Activated CD4-positive, alpha-beta T cell treated with anti-CD3 and anti-CD28 coated beads, Interleukin-2, amount 50 U/mL, for 4 hours (primary cell): ENCODE results near the gene NDUFA8.
A peak's percentile ranks its signal among the peaks of the same experiment; 100 is the strongest.

ENCODE experiments used
- DNase-seq, 2 experiments: peaks; one replicate each; pipeline ENCODE4 v3.0.0-alpha.2; 2020

Gene NDUFA8

DNA sequence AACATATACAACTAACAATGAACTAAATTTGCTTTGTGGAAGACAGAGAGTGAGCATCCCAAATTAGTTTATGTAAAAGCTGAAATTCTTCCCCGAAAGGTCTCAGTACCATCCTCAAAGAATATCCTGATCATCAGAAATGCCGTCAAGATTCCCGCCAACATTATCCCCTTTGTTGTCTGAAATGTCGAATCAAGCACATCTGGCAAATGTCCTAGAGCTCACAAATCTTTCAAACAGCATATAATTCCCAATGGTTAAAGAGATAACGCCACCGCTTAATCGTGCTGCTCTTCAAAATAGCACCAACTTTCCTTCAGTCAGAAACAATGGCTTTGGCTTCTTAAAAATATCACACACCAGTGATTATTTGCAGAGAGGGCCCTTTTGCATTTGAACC is 23.9 kb upstream of the NDUFA8 start:
- DNase-seq: no peak

DNA sequence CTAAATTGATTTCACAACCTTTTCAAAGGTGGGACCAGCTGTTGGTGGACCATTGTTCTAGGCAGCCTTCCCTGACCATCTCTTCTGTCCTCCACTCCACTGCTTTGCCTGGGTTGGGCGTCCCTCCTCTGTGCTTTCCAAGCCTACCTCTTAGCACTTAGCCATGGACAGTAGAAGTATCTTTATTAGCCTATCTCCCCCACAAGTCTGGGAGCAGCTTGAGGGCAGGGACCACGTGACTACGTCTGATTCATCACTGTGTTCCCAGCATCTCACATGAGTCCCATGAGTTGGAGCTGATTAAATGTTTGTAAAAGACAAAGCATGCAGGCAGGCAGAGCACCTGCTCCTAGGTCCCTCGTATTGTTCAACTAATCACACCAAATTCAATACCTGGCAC is 21.1 kb upstream of the NDUFA8 start:
- DNase-seq: no peak

DNA sequence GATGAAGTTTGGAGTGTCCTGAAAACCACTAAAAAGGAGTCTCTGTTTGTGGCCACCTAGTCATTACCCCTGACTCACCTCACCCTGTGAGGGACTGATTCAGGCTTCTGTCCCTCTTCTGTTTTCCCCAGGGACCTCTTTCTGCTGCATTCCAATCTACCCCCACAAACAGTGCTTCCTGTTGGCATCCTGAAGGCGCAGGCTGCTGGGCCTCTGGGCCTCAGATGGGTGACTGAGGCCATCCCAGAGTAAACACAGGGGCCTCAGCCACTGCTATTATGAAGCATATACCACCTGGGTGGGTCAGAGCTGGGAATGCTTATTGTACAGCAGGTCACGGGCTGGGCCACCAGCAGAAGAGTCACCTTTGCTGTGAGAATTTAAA is 20.1 kb upstream of the NDUFA8 start:
- no peak for DNase-seq

DNA sequence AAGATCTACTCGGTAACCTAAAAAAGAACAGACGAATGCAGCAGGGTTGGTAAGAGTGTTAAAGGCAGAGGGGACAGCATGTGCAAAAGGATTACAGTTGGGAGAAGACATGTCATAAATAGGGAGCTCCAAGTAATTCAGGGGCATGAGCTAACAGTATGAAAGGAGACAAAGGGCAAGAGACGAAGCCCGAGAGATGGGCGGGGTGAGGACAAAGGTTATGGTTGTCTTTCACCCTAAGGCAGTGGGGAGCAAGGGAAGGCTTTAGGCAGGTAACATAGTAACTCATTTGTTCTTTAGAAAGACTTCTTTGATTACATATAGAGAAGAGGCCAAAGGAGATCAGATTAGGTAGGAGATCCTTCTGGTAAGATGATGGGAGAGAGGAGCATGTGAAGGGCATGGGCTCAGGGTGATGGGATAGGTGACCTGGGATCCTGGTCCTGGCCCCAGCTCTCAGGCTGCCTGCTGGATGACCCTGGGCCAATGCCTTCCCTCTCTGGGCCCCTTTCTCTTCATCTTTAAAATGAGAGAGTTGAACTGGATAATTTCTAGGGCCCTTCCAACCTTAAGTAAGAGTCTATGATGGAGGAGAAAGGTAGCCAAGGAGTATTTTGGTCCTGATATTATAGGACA is 19.6 kb upstream of the NDUFA8 start:
- no peak for DNase-seq

DNA sequence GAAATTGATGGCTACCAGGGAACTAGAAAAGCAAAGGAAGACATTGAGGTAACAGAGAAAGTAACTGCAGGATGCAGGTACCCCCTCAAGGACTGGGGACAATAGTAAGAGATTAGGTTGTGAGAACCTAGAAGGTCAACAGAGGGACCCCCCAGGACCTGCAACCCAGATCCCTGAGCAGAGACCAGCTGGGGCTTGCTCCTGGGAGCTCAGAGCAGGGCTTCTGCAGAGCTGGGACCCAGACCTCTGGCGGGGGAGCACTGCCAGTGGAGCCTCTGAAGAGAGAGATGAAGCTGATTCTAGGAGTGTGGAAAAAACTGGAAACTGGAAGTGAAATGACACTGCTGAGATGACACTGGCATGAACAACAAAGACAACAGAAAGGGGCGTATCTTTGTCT is 17.3 kb upstream of the NDUFA8 start:
- DNase-seq: no peak

DNA sequence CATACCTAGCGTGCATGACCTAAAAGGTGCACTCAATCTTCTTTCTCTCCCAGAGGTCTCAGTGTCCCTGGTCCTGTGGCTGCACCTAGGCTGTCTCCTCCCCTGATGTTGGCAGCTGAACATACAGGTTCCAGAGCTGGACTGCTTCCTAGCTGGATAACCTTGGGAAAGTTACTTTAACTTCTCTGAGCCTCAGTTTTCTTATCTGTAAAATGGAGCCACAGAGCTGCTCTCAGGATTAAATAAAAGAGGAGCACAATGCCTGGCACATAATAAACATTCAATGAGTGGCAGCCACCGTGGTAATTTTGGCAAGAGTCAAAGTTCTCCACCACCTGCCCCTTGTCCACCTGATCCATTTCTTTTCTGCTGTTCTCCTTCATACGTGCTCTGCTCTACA is 14.1 kb upstream of the NDUFA8 start:
- no peak for DNase-seq

DNA sequence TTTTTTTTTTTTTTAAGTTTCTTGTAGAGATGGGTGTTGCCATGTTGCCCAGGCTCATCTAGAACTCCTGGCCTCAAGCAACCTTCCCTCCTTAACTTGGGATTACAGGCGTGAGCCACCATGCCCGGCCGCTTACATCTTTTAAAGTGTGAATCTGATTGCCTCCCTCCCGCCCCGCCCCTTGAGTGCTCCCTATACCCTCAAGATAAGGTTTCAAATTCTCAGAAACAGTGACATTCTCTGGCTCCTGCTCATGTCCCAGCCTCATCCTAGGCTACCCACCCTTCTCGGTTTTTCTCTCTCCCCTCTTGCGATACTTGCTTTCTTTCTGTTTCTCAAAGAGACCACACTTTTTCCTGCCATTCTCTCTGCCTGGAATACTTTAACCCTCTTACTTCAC is 12.6 kb upstream of the NDUFA8 start:
- no peak for DNase-seq

DNA sequence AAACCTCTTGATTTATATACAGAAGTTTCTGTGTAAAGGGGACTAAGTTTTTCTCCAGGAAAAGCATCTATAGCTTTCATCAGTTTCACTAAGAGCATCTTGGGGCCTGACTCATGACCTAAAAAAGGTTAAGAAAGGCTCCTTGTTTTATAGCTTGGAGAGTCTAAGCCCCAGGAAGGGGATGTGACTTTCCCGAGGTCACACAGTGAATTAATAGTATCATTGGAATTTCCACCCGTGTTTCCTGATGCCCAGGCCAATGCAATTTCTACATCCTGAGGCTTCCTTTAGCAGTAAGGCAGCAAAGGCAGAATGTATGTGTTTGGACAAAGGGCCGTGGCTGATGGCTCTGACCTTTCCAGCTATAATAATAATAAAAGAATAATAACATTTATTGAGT is 8.8 kb upstream of the NDUFA8 start:
- no peak for DNase-seq

DNA sequence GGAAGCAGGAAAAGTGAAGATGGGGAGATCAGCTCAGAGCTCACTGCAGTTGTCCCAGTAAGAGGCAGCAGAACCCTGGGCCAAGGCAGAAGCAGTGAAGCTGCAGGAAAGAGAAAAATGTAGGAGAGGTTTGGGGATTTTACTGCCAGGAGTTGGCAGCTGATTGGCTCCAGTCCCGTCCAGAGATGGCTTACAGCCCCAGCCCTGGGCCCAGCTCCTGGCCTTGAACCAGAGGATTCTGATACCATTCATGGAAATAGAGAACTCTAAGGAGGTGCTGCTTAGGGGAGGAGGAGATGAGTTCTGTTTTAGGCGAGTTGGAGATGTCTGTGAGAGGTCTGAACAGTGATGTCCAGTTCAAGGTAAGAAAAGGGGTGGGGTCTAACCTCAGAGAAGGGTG is 4.7 kb upstream of the NDUFA8 start:
- no peak for DNase-seq

DNA sequence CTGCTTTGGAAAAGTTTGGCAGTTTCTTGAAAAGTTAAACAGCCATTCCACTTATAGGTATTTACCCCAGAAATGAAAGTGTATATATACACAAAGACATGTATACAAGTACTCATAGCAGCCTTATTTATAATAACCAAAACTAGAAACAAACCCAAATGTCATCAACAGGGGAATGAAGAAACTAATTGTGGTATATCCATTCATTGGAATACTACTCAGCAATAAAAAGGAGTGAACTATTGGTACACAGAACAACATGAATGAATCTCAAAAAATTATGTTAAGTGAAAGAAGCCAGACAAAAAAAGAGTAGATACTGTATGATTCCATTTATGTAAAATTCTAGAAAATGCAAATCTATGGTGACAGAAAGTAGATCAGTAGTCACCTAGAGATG is 2.8 kb upstream of the NDUFA8 start:
- no peak for DNase-seq

DNA sequence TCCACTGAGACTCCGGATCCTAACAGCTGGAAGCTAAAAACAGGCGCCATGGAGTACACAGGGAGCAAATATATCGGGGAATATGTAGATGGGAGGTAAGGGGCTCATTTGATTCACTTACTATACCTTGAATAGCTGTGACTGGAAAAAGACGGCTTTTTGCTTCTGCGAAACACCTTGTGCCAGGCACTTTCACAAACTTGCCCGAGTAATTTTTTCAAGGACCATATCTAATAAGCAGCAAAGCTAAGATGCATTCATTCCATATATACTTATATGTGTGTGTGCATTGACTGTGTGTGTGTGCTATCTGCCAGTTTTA is 307 bp upstream of the NDUFA8 start:
- no peak for DNase-seq

DNA sequence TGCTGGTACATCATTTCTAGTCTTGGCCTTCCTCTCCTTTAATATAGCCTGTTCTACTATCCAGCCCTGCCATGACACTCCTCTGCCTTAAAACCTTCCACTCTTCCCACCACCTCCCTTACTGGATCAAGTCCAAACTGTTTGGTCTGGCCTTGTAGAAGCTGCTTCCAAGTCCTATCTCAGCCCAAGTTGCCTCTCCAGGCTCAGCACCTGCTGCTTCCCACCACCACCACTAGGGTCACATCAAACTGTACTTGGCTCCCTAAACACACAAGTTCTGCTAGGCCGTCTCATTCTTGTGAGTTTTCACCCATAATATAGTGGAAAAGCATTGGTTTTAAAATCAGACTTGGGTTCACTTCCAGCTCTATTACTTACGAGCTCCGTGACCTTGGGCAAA is 1.4 kb downstream of the NDUFA8 start:
- peak; percentile 3 to 10 for DNase-seq

DNA sequence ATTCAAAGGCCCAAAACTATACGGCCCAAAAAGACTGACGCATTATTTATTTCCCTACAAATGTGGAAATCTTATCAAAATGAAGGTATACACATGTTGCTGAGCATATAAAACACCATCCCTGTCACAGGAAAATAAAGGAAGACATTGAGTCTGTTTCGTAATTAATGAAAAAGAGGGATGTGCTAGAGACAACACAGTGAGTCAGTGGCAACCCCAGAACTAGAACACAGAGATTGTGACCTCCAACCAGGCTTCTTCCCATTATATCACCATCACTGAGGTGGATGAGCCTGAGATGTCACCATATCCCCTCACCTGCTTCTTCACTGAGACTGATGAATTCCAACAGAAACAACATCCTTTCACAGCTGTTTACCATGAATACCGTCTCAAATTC is 3.8 kb downstream of the NDUFA8 start:
- DNase-seq: no peak

DNA sequence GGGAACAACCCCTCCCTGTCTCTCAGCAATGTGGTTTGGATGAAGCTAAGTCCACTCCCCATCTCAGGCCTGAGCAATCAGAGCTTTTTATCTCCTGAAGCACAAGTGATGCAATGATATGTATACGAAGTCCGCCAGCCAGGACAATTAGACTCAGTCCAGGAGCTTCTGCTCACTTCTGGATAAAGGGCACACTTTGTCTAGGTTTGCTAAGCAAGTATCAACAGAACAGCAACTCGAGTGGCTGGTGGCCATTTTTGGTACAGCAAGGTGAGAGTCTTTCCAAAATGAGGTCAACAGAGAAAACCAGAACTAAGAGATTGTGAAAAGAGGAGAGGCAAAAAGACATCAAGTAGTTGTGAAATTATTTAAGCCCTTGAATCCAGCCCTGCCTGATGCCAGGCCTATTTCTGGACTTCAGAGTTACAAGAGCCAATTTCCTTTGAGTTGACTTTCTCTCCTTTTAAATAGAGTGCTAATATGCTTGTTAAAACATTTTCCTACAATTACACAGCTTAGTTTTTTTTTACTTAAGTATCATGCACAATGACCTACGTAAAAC is 8.2 kb downstream of the NDUFA8 start:
- DNase-seq: no peak

DNA sequence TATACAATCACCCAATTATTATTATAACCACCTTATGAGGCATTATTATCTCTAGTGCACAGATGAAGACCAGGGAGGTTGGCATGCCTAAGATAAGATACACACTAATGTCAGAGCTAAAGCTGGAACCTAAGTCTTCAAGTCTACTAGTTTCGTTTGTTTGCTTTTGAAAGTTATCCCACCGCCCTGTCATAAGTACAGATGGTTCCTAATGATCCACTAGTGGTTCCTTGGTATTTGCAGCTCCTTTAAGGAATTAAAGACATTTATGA is 14.1 kb downstream of the NDUFA8 start:
- DNase-seq: no peak

DNA sequence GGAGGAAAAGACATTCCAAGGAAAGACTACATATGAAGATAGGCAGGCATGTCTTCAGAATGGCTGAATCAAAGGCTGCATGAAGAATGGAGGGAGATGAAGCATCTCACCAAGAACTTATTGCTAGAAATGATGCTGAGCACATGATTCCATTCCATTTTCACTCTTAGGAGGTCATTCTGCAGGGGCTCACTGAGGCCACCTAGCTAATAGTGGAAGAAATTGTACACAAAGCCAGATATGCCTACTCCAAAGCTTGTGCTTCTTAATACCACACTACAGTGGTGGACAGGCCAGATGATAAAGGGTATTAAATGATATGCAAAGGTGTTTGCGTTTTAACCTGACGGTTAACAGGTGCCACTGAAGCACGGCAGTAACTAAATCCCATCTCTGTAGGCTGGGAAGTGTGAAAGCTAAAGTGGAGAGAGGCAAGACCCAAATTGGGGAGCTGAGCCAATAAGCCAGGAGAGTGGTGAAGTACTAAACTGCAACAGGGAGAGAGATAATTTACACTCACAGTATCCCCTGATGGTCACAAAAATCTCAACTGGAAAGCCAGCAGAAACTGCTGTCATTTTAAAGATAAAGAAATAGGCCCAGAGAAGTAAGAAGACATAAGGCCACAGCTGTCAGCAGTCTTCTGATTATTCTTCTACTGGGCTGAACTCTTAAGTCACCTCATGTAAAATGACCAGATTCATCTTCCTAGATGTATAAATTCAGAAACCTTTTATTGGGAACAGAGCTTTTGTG is 14.6 kb downstream of the NDUFA8 start:
- no peak for DNase-seq

DNA sequence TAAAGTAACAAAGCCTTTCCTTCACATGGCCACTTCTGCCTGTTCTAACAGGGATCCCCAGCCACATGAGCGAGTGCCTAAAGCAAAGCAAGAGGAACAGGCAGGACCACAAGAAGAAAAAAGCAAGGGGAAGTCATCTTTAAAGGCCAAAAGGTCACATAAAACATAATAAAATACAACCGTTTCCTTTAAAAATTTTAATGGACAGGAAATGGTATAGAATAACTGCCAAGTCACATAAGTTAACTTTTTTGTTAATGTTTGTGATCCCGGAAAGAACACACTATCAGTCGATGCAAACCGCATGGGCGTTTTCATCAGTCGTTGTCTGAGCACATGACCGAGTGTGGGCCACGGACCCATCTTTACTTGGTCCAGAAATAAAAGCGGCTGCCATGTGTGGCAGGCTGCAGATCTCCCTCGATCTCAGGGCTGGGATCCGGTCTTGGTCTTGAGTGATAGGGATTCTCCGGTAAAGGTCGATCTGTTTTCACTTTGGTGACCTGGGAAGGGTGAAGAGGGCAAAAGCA is 15.6 kb downstream of the NDUFA8 start:
- no peak for DNase-seq

DNA sequence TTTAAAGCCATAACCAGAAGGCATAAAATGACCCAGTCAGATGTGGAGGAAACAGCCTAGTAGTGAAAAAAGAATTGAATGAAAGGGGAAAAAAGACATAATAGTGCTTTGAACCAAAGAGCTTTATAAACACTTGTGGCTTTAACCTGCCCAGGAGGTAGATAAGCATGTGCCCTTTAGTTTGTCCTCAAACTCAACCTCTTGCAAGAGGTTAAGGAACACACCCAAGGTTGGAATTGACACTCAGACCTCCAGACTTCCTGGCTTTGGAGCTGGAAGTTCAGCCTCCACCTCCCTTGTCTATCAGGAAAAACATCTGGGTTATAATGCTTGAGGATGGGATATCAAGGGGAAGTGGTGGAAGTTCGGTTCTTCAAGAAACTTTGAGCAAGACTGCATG is 16.3 kb downstream of the NDUFA8 start:
- DNase-seq: no peak

DNA sequence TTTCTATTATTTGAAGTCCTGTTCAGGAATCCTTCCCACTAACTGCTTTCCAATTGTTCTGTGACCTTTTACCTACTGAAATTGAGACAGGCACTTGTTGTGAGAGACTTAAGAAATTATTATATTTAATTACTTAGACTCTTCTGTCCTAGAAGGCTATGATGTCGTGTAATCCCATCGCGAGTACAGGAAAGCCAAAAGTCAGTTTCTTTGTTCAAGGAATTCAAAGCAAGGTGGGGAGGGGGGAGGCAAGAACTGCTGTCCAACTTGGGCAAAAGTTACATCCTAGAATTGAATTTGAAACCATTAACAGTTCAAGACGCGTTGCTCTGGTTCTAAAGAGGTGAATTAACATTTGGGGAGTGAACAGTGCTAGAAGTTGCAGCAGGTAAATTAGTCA is 17.9 kb downstream of the NDUFA8 start:
- no peak for DNase-seq

DNA sequence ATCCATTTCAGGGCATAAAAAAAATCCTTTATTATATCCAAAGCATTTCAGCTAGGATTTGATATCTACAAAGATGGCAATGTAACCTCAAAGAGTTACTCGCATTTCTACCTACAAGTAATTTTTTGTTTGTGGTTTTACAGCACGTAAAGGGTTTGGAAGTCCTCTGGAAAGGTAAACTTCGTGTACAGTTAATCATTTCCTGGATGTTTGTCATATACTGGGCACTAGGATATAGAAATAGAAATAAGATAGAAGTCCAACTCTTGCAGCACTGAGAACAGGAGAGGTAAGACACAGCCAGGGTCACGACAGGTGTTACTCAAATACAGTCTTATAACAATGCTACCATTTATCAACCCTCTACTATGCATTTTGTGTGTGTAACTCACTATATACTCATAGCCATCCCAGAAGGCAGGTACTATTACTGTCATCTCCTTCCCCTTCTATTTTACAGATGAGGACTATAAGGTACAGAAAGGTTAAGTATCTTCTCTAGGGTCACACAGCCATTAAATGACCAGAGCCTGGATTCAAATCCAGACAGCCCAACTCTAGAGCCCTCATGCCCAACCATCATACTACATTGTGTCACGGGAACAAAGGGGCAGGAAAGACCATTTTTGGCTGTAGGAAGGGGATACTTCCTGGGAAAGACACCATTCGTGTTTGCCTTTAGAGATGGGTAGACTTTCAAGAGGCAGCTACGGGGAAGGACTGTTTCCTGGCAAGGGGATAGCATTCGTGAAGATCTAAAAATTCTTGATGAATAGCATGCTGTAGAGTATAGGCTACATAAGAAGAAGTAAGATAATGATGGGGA is 19.0 kb downstream of the NDUFA8 start:
- DNase-seq: no peak

DNA sequence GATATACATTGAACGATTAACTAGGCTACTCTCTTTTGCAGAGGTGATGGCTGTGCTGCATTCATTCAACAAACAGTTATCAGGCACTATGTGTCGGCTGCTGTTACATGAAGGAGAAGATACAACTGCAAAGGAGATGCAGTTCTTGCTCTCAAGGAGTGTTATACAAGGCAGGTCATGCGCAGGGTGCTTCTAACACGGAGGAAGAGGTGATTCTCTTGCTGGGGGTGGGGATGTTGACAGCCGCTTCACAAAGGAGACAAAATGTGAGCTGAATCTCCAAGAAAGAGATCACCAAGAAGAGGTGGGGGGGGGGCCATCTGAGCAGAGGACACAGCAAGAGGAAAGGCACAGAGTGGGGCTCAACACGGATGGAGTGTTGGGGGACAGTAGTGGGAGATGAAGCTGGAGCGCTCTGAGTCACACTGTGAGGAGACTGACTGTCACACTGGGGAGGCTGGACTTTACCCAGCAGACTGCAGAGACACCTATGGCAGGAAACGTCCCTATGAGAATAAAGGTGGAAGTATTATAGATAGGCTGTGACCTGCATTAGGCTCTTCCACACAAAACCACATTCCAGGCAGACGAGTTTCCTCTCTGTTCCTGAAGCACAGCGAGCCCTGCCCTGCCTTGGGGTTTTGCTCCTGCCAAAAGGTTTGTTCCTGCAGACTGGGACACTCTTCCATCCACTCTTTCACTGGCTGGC is 20.9 kb downstream of the NDUFA8 start:
- DNase-seq: no peak

DNA sequence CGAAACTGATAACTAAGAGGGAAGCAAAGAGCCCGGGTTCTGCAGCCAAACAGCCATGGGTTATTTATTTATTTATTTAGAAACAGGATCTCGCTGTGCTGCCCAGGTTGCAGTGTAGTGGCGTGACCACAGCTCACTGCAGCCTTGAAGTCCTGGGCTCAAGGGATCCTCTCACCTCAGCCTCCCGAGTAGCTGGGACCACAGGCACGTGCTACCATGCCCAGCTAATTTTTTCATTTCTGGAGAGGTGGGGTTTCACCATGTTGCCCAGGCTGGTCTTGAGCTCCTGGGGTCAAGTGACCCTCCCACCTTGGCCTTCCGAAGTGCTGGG is 24.1 kb downstream of the NDUFA8 start:
- no peak for DNase-seq

DNA sequence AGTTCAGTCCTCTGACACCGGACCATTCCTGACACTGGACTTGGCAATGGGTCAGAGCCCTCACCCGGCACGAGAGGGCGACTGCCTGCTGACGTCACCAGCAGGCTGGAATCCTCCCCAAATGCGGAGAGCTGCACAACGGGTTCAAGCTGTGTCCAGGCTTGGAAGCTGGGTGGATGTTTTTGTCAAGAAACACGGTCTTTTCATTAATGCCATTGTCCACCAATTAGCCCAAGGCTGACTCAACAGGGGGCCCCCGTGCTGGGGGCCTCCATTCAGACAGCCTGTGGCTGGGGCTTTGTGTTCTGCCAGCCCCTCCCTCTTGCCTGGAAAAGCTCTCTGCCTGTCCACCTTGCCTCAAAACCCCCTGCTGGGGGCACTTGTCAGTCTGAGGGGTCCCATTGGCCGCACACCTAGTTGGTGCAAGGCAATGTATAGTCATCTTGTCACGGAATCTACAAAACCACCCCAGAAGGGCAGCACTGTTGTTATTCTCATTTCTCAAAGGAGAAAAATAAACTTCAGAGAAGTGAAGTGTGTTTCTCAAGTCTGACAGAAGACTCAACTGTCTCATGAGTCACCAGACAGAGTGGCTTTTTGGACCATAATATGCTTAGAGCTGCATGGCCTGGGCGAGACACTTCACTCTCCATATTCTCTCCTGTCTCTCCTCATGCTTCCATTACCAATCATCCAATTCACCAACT is 24.6 kb downstream of the NDUFA8 start:
- DNase-seq: no peak
